Caco-2 (cell line): ENCODE results near the gene SLC16A9. TPM values are rescaled to one million over a fixed set of nuclear protein-coding genes. Genes with fewer than 3 reads are reported as not detected.

Experiments used
- BruUV-seq: library from RNA; stranded (reverse); fragments of 400-500 nt; replicated peaks from 2 replicates; lab custom pipeline; 2021; lab: Mats Ljungman, UMichigan
- CTCF ChIA-PET: fragments of 300-600 bp; sonication (Branson Sonifier 250); formaldehyde crosslinking; loops from one replicate; lab custom pipeline; 2022; ENCODE audit warnings: antibody characterized with exemption; lab: Charles Lee
- POLR2A ChIA-PET: fragments of 300-600 bp; sonication (Branson Sonifier 250); formaldehyde crosslinking; loops from one replicate; lab custom pipeline; 2022; ENCODE audit warnings: antibody characterized with exemption; lab: Charles Lee
- DNase-seq, 2 experiments: peaks; one replicate each; pipeline versions ENCODE4 v3.0.0 to v3.0.0-alpha.2; 2020 to 2022
- H3K27me3 ChIP-seq: replicated peaks from 2 replicates; pipeline ENCODE4 v1.6.0; 2011; ENCODE audit warnings: low read length; ENCODE audit not compliant: control insufficient read depth, insufficient read depth
- H3K36me3 ChIP-seq: 2 replicates; pipeline ENCODE4 v1.5.1; 2011; ENCODE audit warnings: low read length; ENCODE audit not compliant: control insufficient read depth, insufficient read depth
- H3K4me1 ChIP-seq: fragments of 250-450 bp; sonication (Bioruptor Pico); 2 replicates; pipeline ENCODE4 v1.5.1; 2020; ENCODE audit warnings: mild to moderate bottlenecking
- H3K4me3 ChIP-seq: 2 replicates; pipeline ENCODE4 v1.5.1; 2011; ENCODE audit warnings: low read depth, mild to moderate bottlenecking, control low read depth, low read length
- H3K9me3 ChIP-seq: fragments of 250-450 bp; sonication (Bioruptor Pico); 2 replicates; pipeline ENCODE4 v1.5.1; 2020; ENCODE audit warnings: mild to moderate bottlenecking, moderate library complexity
- H3K27ac Mint-ChIP-seq: one replicate; pipeline ENCODE4 v1.8.0; 2022; ENCODE audit warnings: mixed read lengths; ENCODE audit not compliant: unreplicated experiment
- H3K27me3 Mint-ChIP-seq: one replicate; pipeline ENCODE4 v1.8.0; 2022; ENCODE audit warnings: mixed read lengths; ENCODE audit not compliant: insufficient read depth, unreplicated experiment
- H3K36me3 Mint-ChIP-seq: one replicate; pipeline ENCODE4 v1.8.0; 2022; ENCODE audit warnings: mild to moderate bottlenecking, mixed read lengths; ENCODE audit not compliant: insufficient read depth, unreplicated experiment
- H3K4me1 Mint-ChIP-seq: one replicate; pipeline ENCODE4 v1.8.0; 2022; ENCODE audit warnings: low read depth, mixed read lengths; ENCODE audit not compliant: unreplicated experiment
- H3K4me3 Mint-ChIP-seq: one replicate; pipeline ENCODE4 v1.8.0; 2022; ENCODE audit warnings: mild to moderate bottlenecking, moderate library complexity, mixed read lengths; ENCODE audit not compliant: unreplicated experiment
- H3K9me3 Mint-ChIP-seq: one replicate; pipeline ENCODE4 v1.8.0; 2022; ENCODE audit warnings: mixed read lengths; ENCODE audit not compliant: unreplicated experiment
- CTCF ChIP-seq, 2 experiments: fragments of 200-600 bp in 1 of 2; IDR thresholded peaks; 1 replicate in 1 of 2; 2 replicates in 1 of 2; pipeline versions ENCODE4 v1.5.1 to v1.8.0; 2011 to 2022; ENCODE audit warnings: antibody characterized with exemption in 1 of 2, control low read depth in 1 of 2, inconsistent platforms in 1 of 2, low read depth in 1 of 2, low read length in 1 of 2, mild to moderate bottlenecking in 1 of 2, moderate library complexity in 1 of 2; ENCODE audit not compliant: insufficient read depth in 1 of 2, severe bottlenecking in 1 of 2, unreplicated experiment in 1 of 2
- intact Hi-C: fragments of 100-400 bp; cut with micrococcal nuclease; formaldehyde crosslinking; loops from one replicate; pipeline ENCODE4 v1.10.0; 2022; ENCODE audit not compliant: unreplicated experiment
- total RNA-seq: library from RNA; stranded (reverse); gene quantifications from 2 replicates; pipeline ENCODE4 v1.2.3, GENCODE V29; 2022

The SLC16A9 gene
- total RNA-seq, 1 experiment from 2014 or later = 0.45 TPM

- BruUV-seq = no TSS peak
- no peak for DNase-seq
- no peaks in the 10 kb centered on the region for H3K36me3 ChIP-seq
- no peaks in the 10 kb centered on the region for H3K9me3 Mint-ChIP-seq
- H3K27me3 Mint-ChIP-seq = peaks cover 4% of the 10 kb centered on the region
- no peak overlapping the region for H3K4me3 Mint-ChIP-seq
- peaks cover 6% of the 10 kb centered on the region for H3K4me1 Mint-ChIP-seq
- POLR2A ChIA-PET = no interaction called here
- no peak overlapping the region for H3K27ac Mint-ChIP-seq
- no peaks in the 10 kb centered on the region for H3K27me3 ChIP-seq
- H3K4me3 ChIP-seq = no peak overlapping the region
- H3K36me3 Mint-ChIP-seq = no peaks in the 10 kb centered on the region
- intact Hi-C loops = loop anchor here (1.0 to 10.0 kb wide), 6 partner anchors 233 to 1209 kb away; no protein-coding TSS in a partner anchor
- TF ChIP-seq CTCF (IDR thresholded peaks at IDR 0.05; ENCODE audit: insufficient read depth in 1 of 2, low read depth in 1 of 2, low read length in 1 of 2, severe bottlenecking in 1 of 2, unreplicated experiment in 1 of 2) = no peak
- CTCF ChIA-PET = interaction anchor here (0.8 to 1.4 kb wide), 4 partner anchors 42 to 391 kb away, joined by 3 to 4 read pairs (median 4); no protein-coding TSS in a partner anchor
- H3K9me3 ChIP-seq = no peaks in the 10 kb centered on the region
- H3K4me1 ChIP-seq = peaks cover 3% of the 10 kb centered on the region; the same call in 1 of the 2 replicates
These were observed 87.9 kb downstream of the SLC16A9 start for GRCh38 chr10:59621771-59622170.

- ChIA-PET CTCF (no interaction called here), POLR2A (no interaction called here)
- H3K27me3 Mint-ChIP-seq = peaks cover 4% of the 10 kb centered on the region
- no peak for DNase-seq
- Histone ChIP-seq H3K36me3 (no peaks in the 10 kb centered on the region), H3K4me1 (no peaks in the 10 kb centered on the region), H3K4me3 (no peak overlapping the region), H3K9me3 (no peaks in the 10 kb centered on the region), H3K27me3 (no peaks in the 10 kb centered on the region)
- no TSS peak for BruUV-seq
- TF ChIP-seq CTCF (IDR thresholded peaks at IDR 0.05; ENCODE audit: insufficient read depth in 1 of 2, low read depth in 1 of 2, low read length in 1 of 2, severe bottlenecking in 1 of 2, unreplicated experiment in 1 of 2) = no peak
- no peak overlapping the region for H3K4me3 Mint-ChIP-seq
- no peaks in the 10 kb centered on the region for H3K36me3 Mint-ChIP-seq
- no peaks in the 10 kb centered on the region for H3K4me1 Mint-ChIP-seq
- intact Hi-C loops = no loop called here
- H3K27ac Mint-ChIP-seq = no peak overlapping the region
- no peaks in the 10 kb centered on the region for H3K9me3 Mint-ChIP-seq
These were observed 91.0 kb downstream of the SLC16A9 start for GRCh38 chr10:59618666-59619065.

GRCh38 chr10:59617996-59618395 is 91.7 kb downstream of the SLC16A9 start:
- H3K27me3 Mint-ChIP-seq = peaks cover 4% of the 10 kb centered on the region
- DNase-seq = no peak
- no peak overlapping the region for H3K27ac Mint-ChIP-seq
- no TSS peak for BruUV-seq
- Histone ChIP-seq H3K4me3 (no peak overlapping the region), H3K9me3 (no peaks in the 10 kb centered on the region), H3K4me1 (no peaks in the 10 kb centered on the region), H3K27me3 (no peaks in the 10 kb centered on the region), H3K36me3 (no peaks in the 10 kb centered on the region)
- TF ChIP-seq CTCF (IDR thresholded peaks at IDR 0.05; ENCODE audit: insufficient read depth in 1 of 2, low read depth in 1 of 2, low read length in 1 of 2, severe bottlenecking in 1 of 2, unreplicated experiment in 1 of 2) = no peak
- no peaks in the 10 kb centered on the region for H3K9me3 Mint-ChIP-seq
- H3K4me1 Mint-ChIP-seq = no peaks in the 10 kb centered on the region
- no peaks in the 10 kb centered on the region for H3K36me3 Mint-ChIP-seq
- ChIA-PET POLR2A (no interaction called here), CTCF (no interaction called here)
- intact Hi-C loops = no loop called here
- H3K4me3 Mint-ChIP-seq = no peak overlapping the region
